Endothelial cell of umbilical vein (primary cell): ENCODE results near the gene PAN3. TPM values are rescaled to one million over a fixed set of nuclear protein-coding genes. Genes with fewer than 3 reads are reported as not detected.

Experiments used
- BruUV-seq: library from RNA; stranded (reverse); fragments of 400-500 nt; replicated peaks from 2 replicates; lab custom pipeline; 2021; lab: Mats Ljungman, UMichigan
- CTCF ChIA-PET: fragments of 300-600, 350-600 bp; sonication (Branson Sonifier 250); formaldehyde crosslinking; loops from one replicate; lab custom pipeline; 2021; ENCODE audit warnings: antibody characterized with exemption, inconsistent platforms; lab: Charles Lee
- POLR2A ChIA-PET: fragments of 300-600, 350-600 bp; sonication (Branson Sonifier 250); formaldehyde crosslinking; loops from one replicate; lab custom pipeline; 2021; ENCODE audit warnings: antibody characterized with exemption, inconsistent platforms; lab: Charles Lee
- DNase-seq: peaks from one replicate; pipeline ENCODE4 v3.0.0-alpha.2; 2011; ENCODE audit warnings: low read depth, low spot score
- FAIRE-seq: peaks from 2 replicates; lab custom pipeline; 2011; peaks lifted over from hg19 to GRCh38; lab: Jason Lieb, UNC
- H2AFZ ChIP-seq: 2 replicates; pipeline ENCODE4 v1.6.0; 2012; ENCODE audit warnings: low read depth, low read length, control low read depth, inconsistent platforms
- H3K27ac ChIP-seq: 2 replicates; pipeline ENCODE4 v1.5.1; 2011; ENCODE audit warnings: low read depth, mild to moderate bottlenecking, control low read depth, low read length, moderate library complexity; ENCODE audit not compliant: insufficient read depth
- H3K27me3 ChIP-seq, 2 experiments: 2 replicates each; pipeline versions ENCODE4 v1.6.0 to v1.6.1; 2011; ENCODE audit warnings: low read length in 2 of 2, mixed read lengths in 1 of 2; ENCODE audit not compliant: control insufficient read depth in 2 of 2, insufficient read depth in 2 of 2
- H3K36me3 ChIP-seq, 2 experiments: 2 replicates in 1 of 2; 3 replicates in 1 of 2; pipeline ENCODE4 v1.5.1; 2011; ENCODE audit warnings: low read length in 2 of 2, mild to moderate bottlenecking in 1 of 2, moderate library complexity in 1 of 2; ENCODE audit not compliant: control insufficient read depth in 2 of 2, insufficient read depth in 2 of 2; ENCODE audit errors: extremely low read depth in 1 of 2
- H3K4me1 ChIP-seq: 3 replicates; pipeline ENCODE4 v1.5.1; 2011; ENCODE audit warnings: mild to moderate bottlenecking, low read length; ENCODE audit not compliant: control insufficient read depth, insufficient read depth; ENCODE audit errors: extremely low read depth
- H3K4me2 ChIP-seq: 2 replicates; pipeline ENCODE4 v1.6.1; 2011; ENCODE audit warnings: low read length, control low read depth, mixed read lengths; ENCODE audit not compliant: insufficient read depth
- H3K4me3 ChIP-seq, 3 experiments: fragments of 200-600 bp in 1 of 3; sonication (generic), shearing (Covaris generic) in 1 of 3; replicated peaks in 1 of 3; 2 replicates each; pipeline ENCODE4 v1.5.1; 2011 to 2016; ENCODE audit warnings: control low read depth in 3 of 3, low read length in 3 of 3, mild to moderate bottlenecking in 2 of 3, inconsistent platforms in 1 of 3, low read depth in 1 of 3, moderate library complexity in 1 of 3; ENCODE audit not compliant: insufficient read depth in 1 of 3
- H3K79me2 ChIP-seq: 2 replicates; pipeline ENCODE4 v1.6.0; 2012; ENCODE audit warnings: low read length, inconsistent platforms; ENCODE audit not compliant: control insufficient read depth, insufficient read depth
- H3K9ac ChIP-seq: replicated peaks from 2 replicates; pipeline ENCODE3; 2011; ENCODE audit warnings: low read length, control low read depth; ENCODE audit not compliant: insufficient read depth; ENCODE audit errors: extremely low read depth
- H3K9me1 ChIP-seq: replicated peaks from 3 replicates; pipeline ENCODE4 v1.6.0; 2011; ENCODE audit warnings: mild to moderate bottlenecking, low read length; ENCODE audit not compliant: control insufficient read depth, insufficient read depth; ENCODE audit errors: extremely low read depth
- H3K9me3 ChIP-seq: replicated peaks from 2 replicates; pipeline ENCODE4 v1.5.1; 2012; ENCODE audit warnings: low read length, inconsistent platforms; ENCODE audit not compliant: control insufficient read depth, insufficient read depth
- H4K20me1 ChIP-seq: replicated peaks from 2 replicates; pipeline ENCODE3; 2011; ENCODE audit warnings: mild to moderate bottlenecking, low read length; ENCODE audit not compliant: control insufficient read depth, insufficient read depth; ENCODE audit errors: extremely low read depth
- EZH2 ChIP-seq: IDR thresholded peaks from 2 replicates; pipeline ENCODE4 v1.6.1; 2012; ENCODE audit warnings: borderline replicate concordance, low read depth, mild to moderate bottlenecking, moderate library complexity, low read length, inconsistent platforms; ENCODE audit not compliant: severe bottlenecking
- FOS ChIP-seq: IDR thresholded peaks from 2 replicates; pipeline ENCODE4 v1.6.1; 2011; ENCODE audit warnings: mild to moderate bottlenecking, low read length, moderate library complexity, borderline replicate concordance; ENCODE audit not compliant: insufficient read depth
- GATA2 ChIP-seq: IDR thresholded peaks from 2 replicates; pipeline ENCODE4 v1.7.0; 2011; ENCODE audit warnings: low read depth, mild to moderate bottlenecking, moderate library complexity, mixed read lengths, low read length; ENCODE audit not compliant: insufficient read length, insufficient read depth
- JUN ChIP-seq: IDR thresholded peaks from 2 replicates; pipeline ENCODE4 v1.6.1; 2011; ENCODE audit warnings: borderline replicate concordance, low read depth; ENCODE audit not compliant: insufficient read length, insufficient read depth
- MYC ChIP-seq: IDR thresholded peaks from one replicate; pipeline ENCODE4 v1.6.1; 2011; ENCODE audit warnings: mild to moderate bottlenecking, low read depth, low read length
- POLR2A ChIP-seq: IDR thresholded peaks from 2 replicates; pipeline ENCODE4 v1.6.1; 2012; ENCODE audit warnings: low read depth, mild to moderate bottlenecking, control low read depth, low read length
- POLR2AphosphoS5 ChIP-seq: IDR thresholded peaks from 2 replicates; pipeline ENCODE4 v1.6.1; 2012; ENCODE audit warnings: low read depth, mild to moderate bottlenecking, control low read depth, low read length, moderate library complexity; ENCODE audit not compliant: insufficient read depth
- dilution Hi-C: fragments of 300-500 bp; cut with MboI; formaldehyde crosslinking; loops from one replicate; pipeline ENCODE4 v1.15.0; 2019; ENCODE audit warnings: low sequenced_read_pairs; ENCODE audit not compliant: extremely low pct_ligation_motif_present
- intact Hi-C: fragments of 100-400 bp; cut with micrococcal nuclease; formaldehyde crosslinking; loops from one replicate; pipeline ENCODE4 v1.10.0; 2022
- polyA plus RNA-seq, 4 experiments: library from polyadenylated mRNA; depleted of rRNA in 3 of 4; stranded (reverse) in 3 of 4; unstranded in 1 of 4; fragments of >200 nt; gene quantifications; 2 replicates each; pipeline versions ENCODE4 v1.2.1 to v1.2.3, GENCODE V29; 2011 to 2012; ENCODE audit warnings: missing spikeins in 1 of 4
- total RNA-seq: library from RNA; stranded (reverse); gene quantifications from 2 replicates; pipeline ENCODE4 v1.2.3, GENCODE V29; 2021
- TF ChIP-seq, protein P1 (sequence below), 2 donors: IDR thresholded peaks; 1 replicate in 1 of 2; 2 replicates in 1 of 2; pipeline ENCODE4 v1.5.1; 2011; ENCODE audit warnings: low read length in 2 of 2, mild to moderate bottlenecking in 2 of 2, moderate library complexity in 2 of 2, control low read depth in 1 of 2, inconsistent platforms in 1 of 2, low read depth in 1 of 2; ENCODE audit not compliant: insufficient read depth in 1 of 2; ENCODE audit errors: extremely low read depth in 1 of 2
- TF ChIP-seq, protein P2 (sequence below): IDR thresholded peaks from 2 replicates; pipeline ENCODE4 v1.6.1; 2011; ENCODE audit not compliant: insufficient read depth, insufficient read length

Gene PAN3
- total and polyA plus RNA-seq, 2 donors (not counting 3 experiments of a cell fraction or from before 2014, with no cell fraction given) = 8.5 to 31.9 TPM

DNA sequence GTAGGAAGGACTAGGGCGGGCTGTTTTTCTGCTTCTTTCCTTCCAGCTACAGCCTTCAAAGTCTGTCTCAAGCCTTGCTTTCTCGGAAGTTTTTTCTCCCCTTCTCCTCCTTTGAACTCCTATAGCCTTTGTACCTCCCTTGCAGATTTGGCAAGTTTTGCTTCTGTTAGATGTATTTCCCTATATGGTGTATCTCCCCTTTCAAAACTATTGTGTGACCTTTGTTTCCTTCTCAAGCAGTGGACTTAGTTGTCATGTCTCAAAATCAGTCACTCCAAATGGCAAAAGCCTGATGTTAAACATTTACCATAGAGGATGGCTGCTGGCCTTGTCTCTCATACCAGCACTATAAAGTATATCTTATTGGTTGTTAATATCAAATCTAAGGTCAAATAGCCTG is 203.9 kb downstream of the PAN3 start:
- H3K36me3 ChIP-seq = peaks cover 0 to 2% of the 10 kb centered on the region in 2 experiments
- DNase-seq = no peak
- POLR2A ChIA-PET = no interaction called here
- no TSS peak for BruUV-seq
- no peak overlapping the region for H3K9ac ChIP-seq
- FAIRE-seq = no peak
- dilution Hi-C loops (no loop called here), intact Hi-C loops (no loop called here)
- H3K9me3 ChIP-seq = no peaks in the 10 kb centered on the region
- H3K4me2 ChIP-seq = no peak overlapping the region
- H3K79me2 ChIP-seq = no peaks in the 10 kb centered on the region
- H3K27ac ChIP-seq = no peak overlapping the region
- H3K9me1 ChIP-seq = no peaks in the 10 kb centered on the region
- H3K4me1 ChIP-seq = peaks cover 37% of the 10 kb centered on the region
- CTCF ChIA-PET = no interaction called here
- H2AFZ ChIP-seq = no peak overlapping the region
- no peaks in the 10 kb centered on the region for H4K20me1 ChIP-seq
- H3K4me3 ChIP-seq = no peak overlapping the region
- no peaks in the 10 kb centered on the region for H3K27me3 ChIP-seq
- TF ChIP-seq, protein P1, sequence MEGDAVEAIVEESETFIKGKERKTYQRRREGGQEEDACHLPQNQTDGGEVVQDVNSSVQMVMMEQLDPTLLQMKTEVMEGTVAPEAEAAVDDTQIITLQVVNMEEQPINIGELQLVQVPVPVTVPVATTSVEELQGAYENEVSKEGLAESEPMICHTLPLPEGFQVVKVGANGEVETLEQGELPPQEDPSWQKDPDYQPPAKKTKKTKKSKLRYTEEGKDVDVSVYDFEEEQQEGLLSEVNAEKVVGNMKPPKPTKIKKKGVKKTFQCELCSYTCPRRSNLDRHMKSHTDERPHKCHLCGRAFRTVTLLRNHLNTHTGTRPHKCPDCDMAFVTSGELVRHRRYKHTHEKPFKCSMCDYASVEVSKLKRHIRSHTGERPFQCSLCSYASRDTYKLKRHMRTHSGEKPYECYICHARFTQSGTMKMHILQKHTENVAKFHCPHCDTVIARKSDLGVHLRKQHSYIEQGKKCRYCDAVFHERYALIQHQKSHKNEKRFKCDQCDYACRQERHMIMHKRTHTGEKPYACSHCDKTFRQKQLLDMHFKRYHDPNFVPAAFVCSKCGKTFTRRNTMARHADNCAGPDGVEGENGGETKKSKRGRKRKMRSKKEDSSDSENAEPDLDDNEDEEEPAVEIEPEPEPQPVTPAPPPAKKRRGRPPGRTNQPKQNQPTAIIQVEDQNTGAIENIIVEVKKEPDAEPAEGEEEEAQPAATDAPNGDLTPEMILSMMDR (IDR thresholded peaks at IDR 0.05; ENCODE audit: extremely low read depth in 1 of 2, insufficient read depth in 1 of 2, low read depth in 1 of 2, low read length in 2 of 2) = no peak
- TF ChIP-seq POLR2A (no peak), EZH2 (no peak), FOS (no peak), GATA2 (no peak), POLR2AphosphoS5 (no peak), JUN (no peak), MYC (no peak)
- TF ChIP-seq, protein P2, sequence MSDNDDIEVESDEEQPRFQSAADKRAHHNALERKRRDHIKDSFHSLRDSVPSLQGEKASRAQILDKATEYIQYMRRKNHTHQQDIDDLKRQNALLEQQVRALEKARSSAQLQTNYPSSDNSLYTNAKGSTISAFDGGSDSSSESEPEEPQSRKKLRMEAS = no peak
